NCI-H2081 (cell line): ENCODE results near the gene KRT6C.

Experiments
- DNase-seq, 2 experiments: peaks; one replicate each; lab custom pipeline; 2025; lab: John Stamatoyannopoulos, UW

KRT6C gene

DNA sequence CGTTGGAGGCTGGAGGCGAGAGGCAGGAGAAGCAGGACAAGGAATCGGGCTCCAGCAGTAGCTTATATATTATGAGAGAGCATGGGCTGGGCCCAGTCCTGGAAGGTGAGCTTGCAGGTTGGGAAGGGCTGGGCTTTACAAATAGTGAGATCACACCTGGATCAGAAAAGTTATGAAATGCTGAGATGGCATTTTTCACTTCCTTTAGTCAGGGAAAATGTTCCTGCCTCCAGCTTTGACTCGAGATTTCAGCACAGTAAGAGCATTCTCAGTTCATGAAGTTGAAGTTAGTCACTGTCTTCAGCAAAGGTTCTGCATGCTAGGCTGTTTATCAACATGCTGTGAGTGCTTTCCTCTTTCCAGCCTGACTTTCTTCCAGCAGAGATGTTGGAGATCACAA lies at the start of gene KRT6C:
Gene KRT6C (minus strand): TSS at position 38 of the 400 bp plus-strand sequence. CDS start 68 bp downstream, outside the sequence.
- DNase-seq, result no peak

GRCh38 chr12:52522346-52523011 lies 48.9 kb upstream of the KRT6C start:
- DNase-seq, result peak in 1 of 2 experiments; percentile 6

GRCh38 chr12:52521568-52522266 lies 48.1 kb upstream of the KRT6C start:
- DNase-seq, result no peak

DNA sequence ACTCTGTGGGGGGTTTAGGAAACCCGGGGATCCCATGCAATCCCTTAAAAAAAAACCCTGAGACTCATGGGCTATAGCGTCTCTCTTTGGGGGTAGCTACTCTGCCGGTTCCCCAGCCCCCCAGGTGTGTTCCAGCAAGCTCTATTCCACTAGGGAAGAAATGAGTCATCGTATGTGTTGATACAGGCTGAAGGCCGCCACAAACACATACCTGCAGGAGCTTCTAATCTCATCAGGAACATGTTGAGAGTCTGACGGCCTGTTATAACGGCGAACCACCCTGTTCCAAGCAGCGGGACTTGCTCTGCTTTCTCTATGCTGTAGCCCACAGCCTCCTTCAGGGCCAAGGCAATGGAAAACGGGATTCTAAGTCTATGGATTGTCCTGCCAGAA lies 47.6 kb upstream of the KRT6C start:
- no peak for DNase-seq

DNA sequence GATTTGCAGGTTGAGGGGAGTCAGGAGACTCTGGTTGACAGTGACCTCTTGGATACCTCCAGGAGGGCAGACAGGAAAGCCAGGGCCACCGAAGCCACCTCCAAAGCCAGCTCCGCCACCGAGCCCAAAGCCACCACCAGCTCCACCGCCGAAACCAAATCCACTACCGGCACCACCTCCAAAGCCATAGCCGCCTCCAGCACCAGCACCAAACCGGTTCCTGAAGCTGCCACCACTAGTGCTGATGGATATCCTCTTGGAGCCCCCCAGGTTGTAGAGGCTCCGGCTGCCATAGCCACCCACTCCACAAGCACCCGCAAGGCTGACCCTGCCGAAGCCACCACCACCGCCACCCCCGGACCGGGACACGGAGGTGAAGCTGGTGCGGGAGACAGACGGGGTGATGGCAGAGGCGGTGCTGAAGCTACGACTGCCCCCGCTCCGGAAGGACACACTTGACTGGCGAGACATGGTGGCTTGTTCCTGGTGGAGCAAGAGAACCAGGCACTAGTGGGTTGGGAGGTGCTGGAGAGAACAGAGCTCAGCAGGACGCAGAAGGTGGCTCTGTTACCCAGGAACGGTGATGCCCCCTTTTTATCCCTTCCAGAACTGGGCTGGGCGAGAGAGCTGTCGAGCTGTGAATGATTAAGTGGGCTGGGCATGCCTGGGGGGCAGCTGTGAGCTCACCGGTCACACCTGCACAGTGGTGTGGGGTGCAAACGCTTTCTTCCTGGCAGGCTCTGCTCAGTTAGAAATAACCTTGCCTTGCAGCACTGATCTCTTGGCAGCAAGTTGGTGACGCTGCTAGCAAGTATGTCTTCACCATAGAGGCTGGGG lies 46.4 kb upstream of the KRT6C start, which contains the start of gene KRT5:
Gene KRT5 (minus strand): TSS at position 569 of the 837 bp plus-strand sequence. CDS start 98 bp downstream, at position 471.
- no peak for DNase-seq

DNA sequence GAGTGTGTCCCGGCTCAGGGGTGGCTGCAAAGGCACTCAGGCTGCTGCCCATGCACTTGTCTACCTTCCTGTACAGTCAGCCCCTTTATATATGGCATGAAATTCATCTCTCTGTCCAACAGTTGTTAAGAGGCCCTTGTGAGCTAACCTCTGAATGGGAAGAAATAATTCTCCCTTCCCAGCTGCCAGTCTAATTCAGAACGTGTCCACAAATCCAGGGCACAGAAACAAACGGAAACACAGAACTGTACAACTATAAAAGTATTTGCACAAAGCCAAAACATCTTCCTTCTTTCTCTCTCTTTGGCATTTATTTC lies 45.7 kb upstream of the KRT6C start:
- DNase-seq, result no peak

- DNase-seq, result no peak
These were observed 45.2 kb upstream of the KRT6C start for GRCh38 chr12:52518574-52519386.

DNA sequence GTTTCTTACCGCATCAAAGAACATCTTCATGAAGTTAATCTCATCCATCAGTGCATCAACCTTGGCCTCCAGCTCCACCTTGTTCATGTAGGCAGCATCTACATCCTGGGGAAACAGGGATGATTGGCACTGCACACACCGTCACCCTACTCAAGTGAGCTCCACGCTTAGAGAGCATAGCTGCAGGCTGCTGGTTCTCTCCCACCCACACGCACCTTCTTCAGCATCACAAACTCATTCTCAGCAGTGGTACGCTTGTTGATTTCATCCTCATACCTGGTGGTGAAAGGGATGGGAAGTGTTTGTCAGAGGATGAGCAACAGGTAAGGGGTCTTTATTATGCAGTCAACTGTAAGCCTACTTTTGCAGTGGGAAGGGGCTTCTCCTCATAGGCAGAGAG lies 44.3 kb upstream of the KRT6C start:
- no peak for DNase-seq

DNA sequence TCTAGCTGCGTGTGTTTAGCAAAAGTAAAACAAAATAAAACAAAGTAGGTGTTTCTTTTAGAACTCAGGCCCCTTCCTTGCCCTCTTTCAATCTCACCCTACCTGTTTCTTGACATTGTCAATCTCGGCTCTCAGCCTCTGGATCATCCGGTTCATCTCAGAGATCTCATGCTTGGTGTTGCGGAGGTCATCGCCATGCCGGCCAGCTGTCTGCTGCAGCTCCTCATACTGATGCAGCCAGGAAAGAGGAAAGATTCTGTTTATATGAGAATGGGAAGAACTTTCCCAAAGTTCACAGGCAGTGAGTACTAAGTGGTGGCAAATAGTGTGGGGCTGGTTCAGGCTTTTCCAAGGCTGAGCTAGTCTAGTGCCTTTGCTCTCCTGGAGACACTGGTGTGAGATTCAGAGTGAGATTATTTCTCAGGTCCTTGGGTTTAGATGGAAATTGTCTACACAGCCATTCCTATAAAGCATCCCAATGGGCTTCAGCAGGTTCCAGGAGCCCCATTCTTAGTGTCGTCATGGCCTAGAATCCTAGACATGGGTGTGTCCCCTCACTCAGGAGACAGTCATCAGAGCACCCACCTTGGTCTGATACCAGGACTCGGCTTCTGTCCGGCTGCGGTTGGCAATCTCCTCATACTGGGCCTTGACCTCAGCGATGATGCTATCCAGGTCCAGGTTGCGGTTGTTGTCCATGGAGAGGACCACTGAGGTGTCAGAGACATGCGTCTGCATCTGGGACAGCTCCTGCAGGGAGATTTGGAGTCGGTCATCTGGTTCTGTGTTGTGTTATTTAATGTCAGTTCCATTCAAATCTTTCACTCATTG lies 43.6 kb upstream of the KRT6C start:
- no peak for DNase-seq

- DNase-seq, result no peak
These were observed 42.6 kb upstream of the KRT6C start for GRCh38 chr12:52515927-52516831.

GRCh38 chr12:52515319-52515646 lies 41.7 kb upstream of the KRT6C start:
- DNase-seq, result no peak

DNA sequence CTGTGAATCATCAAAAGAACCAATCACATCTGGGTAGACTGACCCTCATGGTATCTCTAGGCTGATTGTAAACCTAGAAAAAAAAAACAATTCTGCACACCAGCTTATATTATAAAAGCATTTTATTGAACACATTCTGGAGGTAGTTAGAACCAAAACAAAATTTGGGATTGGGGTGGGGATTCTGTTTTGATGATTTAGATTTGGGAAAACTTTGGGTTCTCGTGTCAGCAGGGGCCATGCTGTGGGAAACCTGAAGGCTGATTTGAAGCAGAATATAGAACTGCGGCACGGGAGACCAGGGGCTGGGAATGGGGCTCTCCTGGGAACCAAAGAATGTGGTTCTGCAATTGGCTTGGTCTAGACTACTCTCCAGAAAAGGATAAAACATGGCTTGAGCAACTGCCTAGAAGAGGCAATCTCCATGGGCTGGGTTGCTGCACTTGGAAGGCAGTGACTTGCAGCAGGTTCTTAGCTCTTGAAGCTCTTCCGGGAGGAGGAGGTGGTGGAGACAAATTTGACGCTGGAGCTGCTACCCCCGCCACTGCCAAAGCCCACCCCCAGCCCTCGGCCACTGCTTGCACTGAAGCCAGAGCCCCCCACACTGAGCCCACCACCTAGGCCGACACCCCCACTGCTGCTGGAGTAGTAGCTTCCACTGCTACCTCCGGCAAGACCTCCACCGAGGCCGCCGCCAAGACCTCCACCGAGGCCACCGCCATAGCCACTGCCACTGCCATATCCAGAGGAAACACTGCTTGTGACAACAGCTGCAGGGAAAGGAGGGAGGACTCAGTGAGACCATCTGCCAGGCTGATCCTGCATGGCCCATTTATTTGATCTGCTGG lies 41.1 kb upstream of the KRT6C start:
- DNase-seq, result no peak

DNA sequence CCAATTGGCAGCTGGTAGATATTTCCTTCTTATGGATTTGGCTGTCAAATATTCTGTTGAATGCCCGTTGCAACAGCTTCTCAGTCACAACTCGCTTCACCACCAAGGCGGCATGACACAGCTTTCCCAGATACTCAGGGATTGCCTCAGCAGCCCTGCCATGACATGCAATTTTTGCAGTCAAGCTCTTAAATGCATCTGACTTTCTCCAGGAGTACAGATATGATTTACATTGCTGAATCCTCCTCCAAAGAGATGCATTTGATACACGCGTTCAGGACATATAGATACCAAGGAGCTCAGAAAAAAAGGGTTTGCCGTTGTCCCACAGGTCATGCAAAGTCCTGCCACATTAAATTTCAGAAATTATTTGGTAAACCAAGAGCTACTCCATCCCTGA lies 40.1 kb upstream of the KRT6C start:
- no peak for DNase-seq

- no peak for DNase-seq
These were observed 34.6 kb upstream of the KRT6C start for GRCh38 chr12:52508211-52508610.

DNA sequence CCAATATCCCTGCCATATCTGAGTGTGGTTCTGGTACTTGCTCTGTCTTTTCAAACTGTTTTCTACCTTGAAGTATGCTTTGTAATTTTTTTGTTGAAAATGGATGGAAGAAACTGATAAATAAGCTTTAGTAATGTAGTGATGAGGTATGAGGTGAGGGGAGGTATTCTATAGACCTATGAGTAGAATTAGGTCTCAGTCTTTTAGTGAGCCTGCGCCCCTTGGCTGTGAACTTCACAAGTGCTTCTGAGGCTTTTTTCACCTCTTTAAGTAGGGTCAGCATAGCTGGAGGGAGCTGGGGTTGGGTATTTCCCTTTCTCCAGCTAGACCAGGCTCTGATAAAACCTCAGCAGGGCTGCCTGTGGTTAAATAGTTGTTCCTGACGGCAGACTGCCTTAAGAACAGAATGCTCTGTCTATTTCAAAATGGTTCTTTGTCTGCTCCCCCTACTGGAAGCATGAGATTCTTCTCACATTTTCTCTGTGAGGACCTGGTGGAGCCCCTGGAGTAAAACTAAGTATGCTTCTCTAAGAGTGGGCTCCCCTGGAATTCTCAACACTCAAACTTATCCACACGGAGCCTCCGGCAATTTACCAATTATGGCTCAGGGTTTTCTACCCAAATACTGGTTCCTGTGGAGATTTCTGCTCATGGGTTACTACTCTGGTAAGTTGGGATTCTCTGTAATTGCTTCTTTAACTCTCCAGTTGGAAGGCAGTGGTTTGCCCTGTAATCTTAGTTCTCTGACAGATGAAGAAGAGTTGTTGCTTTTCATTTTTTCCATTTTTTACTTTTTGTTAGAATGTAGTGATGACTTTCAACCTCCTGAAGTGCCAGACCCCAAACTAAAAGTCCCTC lies 33.5 kb upstream of the KRT6C start:
- peak; percentile 42 to 49 for DNase-seq

GRCh38 chr12:52502877-52503276 lies 29.3 kb upstream of the KRT6C start:
- DNase-seq, result no peak

- DNase-seq, result no peak
These were observed 27.9 kb upstream of the KRT6C start for GRCh38 chr12:52501490-52501889.

- peak in 1 of 2 experiments; percentile 28 for DNase-seq
These were observed 27.0 kb upstream of the KRT6C start for GRCh38 chr12:52500574-52500973.
